Measurements from ENCODE around the gene HDAC4. TPM values are rescaled to one million over a fixed set of nuclear protein-coding genes. Genes with fewer than 3 reads are reported as not detected.
A peak's percentile ranks its signal among the peaks of the same experiment; 100 is the strongest.

Gene HDAC4
- total RNA-seq, 1 experiment from 2014 or later, result 32.0 TPM

- Mint-ChIP-seq H3K27me3 (ENCODE audit: low read depth) (no peaks in the 10 kb centered on the region), H3K9me3 (peaks cover 0 to 7% of the 10 kb centered on the region in 2 experiments; a peak in 2 of 5 replicates), H3K36me3 (ENCODE audit: insufficient read depth in 1 of 3, low read depth in 3 of 3) (peaks cover 11 to 33% (median 28%) of the 10 kb centered on the region in 3 experiments), H3K4me3 (no peak overlapping the region), H3K27ac (peak overlapping the region in 1 of 3 experiments; percentile 70; a peak in 1 of 7 replicates), H3K4me1 (peaks cover 0 to 12% of the 10 kb centered on the region in 2 experiments; a peak in 2 of 4 replicates)
- Histone ChIP-seq H3K4ac (ENCODE audit: low read depth, low read length) (no peak overlapping the region), H4K8ac (replicated peaks; ENCODE audit: insufficient read length, low read depth, low read length) (no peak overlapping the region), H3T11ph (ENCODE audit: low read length) (no peak overlapping the region), H3K23ac (ENCODE audit: insufficient read length, low read depth, low read length) (no peak overlapping the region), H2BK20ac (ENCODE audit: low read depth, low read length, poor library complexity, severe bottlenecking) (no peak overlapping the region), H2AFZ (ENCODE audit: low read length) (no peak overlapping the region), H3K14ac (ENCODE audit: insufficient read depth, low read length) (no peak overlapping the region), H4K20me1 (ENCODE audit: control insufficient read depth, insufficient read depth, insufficient read length) (no peaks in the 10 kb centered on the region), H4K5ac (ENCODE audit: insufficient read length, low read depth, low read length) (no peak overlapping the region), H3K18ac (ENCODE audit: insufficient read length, low read depth, low read length) (no peak overlapping the region), H3K27me3 (ENCODE audit: insufficient read depth, low read length) (no peaks in the 10 kb centered on the region), H3K79me2 (ENCODE audit: insufficient read depth, low read length) (no peaks in the 10 kb centered on the region), H3K9me3 (ENCODE audit: control insufficient read depth, low read depth, low read length) (no peaks in the 10 kb centered on the region), H2BK120ac (ENCODE audit: low read depth, low read length, poor library complexity, severe bottlenecking) (no peak overlapping the region), H2AK5ac (ENCODE audit: insufficient read length, low read length) (no peak overlapping the region), H3K23me2 (ENCODE audit: insufficient read length, low read depth, low read length, poor library complexity, severe bottlenecking) (no peaks in the 10 kb centered on the region), H3K9ac (ENCODE audit: extremely low read depth, insufficient read length, low read length) (no peak overlapping the region), H3K79me1 (ENCODE audit: insufficient read depth, low read depth, low read length, poor library complexity, severe bottlenecking) (no peaks in the 10 kb centered on the region), H3K56ac (ENCODE audit: insufficient read length, low read depth, low read length) (no peak overlapping the region), H3K4me2 (ENCODE audit: insufficient read depth, insufficient read length, low read length) (no peak overlapping the region), H3K4me1 (ENCODE audit: insufficient read depth, low read length) (no peaks in the 10 kb centered on the region), H2BK15ac (ENCODE audit: low read depth, low read length) (no peak overlapping the region), H4K91ac (ENCODE audit: insufficient read length, low read depth, low read length) (no peak overlapping the region), H2BK5ac (ENCODE audit: insufficient read length, low read length) (no peak overlapping the region), H2BK12ac (ENCODE audit: insufficient read length, low read depth, low read length) (no peak overlapping the region), H3K27ac (ENCODE audit: insufficient read length, low read depth, low read length) (no peak overlapping the region)
- TF ChIP-seq CTCF (conservative IDR thresholded peaks at IDR 0.05), result no peak
- no peak for DNase-seq
- no CpG with 5 or more reads among the region's 28 CpGs for WGBS (ENCODE audit: extremely low coverage, insufficient read length, low lambda C conversion rate)
These were observed 333.5 kb downstream of the HDAC4 start for GRCh38 chr2:239067196-239067865.
